CD4-positive, alpha-beta T cell treated with Interleukin-21 for 1 hour (primary cell): Measurements from ENCODE around the gene MC1R.
"Not testable (repeated sequence)": the region's sequence is repeated elsewhere in the genome, so short reads cannot be mapped to it uniquely, and the experiment has no call there.

Experiments used
- DNase-seq: peaks from one replicate; pipeline ENCODE4 v3.0.0-alpha.2; 2020

The MC1R gene

DNA sequence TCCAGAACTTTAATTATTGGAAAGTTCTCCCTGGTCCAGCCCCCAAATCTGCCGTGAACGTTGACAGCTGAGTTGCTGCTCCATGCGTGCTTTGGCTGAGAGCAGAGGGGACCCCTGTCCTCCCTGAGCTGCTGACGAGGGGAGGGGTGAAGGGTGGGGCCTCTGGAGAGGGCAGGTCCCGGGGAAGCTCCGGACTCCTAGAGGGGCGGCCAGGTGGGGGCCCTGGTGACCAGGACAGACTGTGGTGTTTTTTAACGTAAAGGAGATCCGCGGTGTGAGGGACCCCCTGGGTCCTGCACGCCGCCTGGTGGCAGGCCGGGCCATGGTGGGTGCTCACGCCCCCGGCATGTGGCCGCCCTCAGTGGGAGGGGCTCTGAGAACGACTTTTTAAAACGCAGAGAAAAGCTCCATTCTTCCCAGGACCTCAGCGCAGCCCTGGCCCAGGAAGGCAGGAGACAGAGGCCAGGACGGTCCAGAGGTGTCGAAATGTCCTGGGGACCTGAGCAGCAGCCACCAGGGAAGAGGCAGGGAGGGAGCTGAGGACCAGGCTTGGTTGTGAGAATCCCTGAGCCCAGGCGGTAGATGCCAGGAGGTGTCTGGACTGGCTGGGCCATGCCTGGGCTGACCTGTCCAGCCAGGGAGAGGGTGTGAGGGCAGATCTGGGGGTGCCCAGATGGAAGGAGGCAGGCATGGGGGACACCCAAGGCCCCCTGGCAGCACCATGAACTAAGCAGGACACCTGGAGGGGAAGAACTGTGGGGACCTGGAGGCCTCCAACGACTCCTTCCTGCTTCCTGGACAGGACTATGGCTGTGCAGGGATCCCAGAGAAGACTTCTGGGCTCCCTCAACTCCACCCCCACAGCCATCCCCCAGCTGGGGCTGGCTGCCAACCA, at the start of gene MC1R:
MC1R (plus strand) TSS at position 410 of the 895 bp plus-strand sequence; CDS start at position 807, 397 bp downstream.
- DNase-seq: no peak

DNA sequence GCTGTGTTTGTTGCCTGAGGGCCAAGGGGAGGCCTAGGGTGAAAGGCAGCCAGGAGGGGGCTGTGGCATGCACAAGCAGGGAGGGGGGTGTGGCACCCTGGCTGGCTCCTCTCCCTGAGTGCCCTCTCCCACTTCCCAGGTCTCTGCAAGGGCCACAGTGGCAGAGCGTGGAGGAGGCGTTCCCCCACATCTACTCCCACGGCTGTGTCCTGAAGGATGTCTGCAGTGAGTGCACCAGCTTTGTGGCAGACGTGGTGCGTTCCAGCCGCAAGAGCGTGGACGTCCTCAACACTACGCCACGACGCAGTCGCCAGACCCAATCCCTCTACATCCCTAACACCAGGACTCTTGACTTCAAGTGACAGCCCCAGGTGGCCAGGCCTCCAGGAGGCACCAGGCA, 48.8 kb upstream of the MC1R start:
- DNase-seq: no peak

DNA sequence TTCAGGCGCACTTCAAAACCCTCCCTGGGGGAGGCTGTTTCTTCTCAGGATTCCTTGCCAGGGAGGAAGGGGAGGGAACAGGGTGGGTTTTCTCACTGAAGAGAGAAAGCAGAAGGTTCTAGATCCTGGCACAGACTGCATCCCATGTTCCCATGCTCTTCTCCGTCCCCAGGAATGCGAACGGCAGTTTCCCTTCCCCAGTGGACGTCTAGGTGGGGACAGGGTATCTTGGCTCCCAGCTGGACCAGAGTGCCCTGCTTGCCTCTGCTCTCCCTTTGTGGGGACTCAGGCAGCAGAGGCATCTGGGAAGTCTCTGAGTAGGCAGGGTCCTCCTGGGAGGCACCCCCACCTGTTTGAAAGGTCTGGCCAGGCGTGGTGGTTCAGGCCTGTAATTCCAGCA, 48.2 kb upstream of the MC1R start:
- DNase-seq: no peak

DNA sequence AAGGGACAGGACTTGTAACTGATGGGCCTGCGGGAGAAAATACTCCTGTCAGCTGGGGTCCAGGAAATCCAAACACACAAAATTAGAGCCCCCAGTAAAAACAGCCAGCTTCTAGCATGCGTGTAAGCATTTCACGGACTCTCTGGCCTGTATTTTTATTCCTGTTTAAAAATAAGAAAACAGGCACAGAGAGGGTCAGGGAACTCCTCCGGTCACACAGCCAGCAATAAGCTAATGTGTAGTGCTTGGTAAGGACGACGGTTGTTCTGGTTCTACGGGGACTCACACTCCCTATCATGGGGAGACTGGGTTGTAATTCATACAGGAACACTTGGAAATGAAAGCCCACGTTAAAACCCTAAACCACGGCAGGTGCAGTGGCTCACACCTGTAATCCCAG, 46.8 kb upstream of the MC1R start:
- no peak for DNase-seq

DNA sequence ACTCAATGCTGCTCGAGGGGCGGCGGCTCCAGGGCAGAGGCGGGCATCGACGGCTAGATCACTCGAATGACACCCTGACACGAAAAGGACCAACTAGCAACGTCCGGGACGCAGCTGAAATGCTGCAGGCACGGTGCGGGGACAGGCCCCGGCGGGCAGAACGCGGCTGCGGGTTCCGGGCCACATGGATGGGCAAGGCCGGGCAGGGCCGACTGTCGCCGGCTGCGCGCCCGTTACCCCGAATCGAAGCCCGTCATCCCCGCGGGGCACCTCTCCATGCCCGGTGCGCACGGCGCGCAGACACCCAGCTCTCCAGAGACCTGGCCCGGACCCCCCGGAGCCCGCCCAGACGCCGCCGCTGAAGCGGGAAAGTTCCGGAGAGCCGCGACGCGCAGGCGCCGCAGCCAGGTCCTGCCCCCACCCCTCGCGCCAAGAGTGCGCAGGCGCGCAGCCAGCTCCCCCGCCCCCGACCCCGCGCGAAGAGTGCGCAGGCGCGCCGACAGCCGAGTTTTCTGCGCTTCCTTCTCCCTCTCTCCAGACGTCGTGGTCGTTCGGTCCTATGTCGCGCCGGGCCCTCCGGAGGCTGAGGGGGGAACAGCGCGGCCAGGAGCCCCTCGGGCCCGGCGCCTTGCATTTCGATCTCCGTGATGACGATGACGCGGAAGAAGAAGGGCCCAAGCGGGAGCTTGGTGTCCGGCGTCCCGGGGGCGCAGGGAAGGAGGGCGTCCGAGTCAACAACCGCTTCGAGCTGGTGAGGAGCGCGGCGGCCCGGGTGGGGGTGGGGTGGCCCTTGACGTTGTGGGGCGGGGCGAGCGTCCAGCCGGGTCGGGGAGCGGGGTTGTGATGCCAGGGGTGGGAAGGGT, 45.3 kb upstream of the MC1R start, which contains the start of gene TCF25:
TCF25 (plus strand) TSS at position 484 of the 863 bp plus-strand sequence; CDS start at position 560, 76 bp downstream.
- peak; percentile 86 for DNase-seq

DNA sequence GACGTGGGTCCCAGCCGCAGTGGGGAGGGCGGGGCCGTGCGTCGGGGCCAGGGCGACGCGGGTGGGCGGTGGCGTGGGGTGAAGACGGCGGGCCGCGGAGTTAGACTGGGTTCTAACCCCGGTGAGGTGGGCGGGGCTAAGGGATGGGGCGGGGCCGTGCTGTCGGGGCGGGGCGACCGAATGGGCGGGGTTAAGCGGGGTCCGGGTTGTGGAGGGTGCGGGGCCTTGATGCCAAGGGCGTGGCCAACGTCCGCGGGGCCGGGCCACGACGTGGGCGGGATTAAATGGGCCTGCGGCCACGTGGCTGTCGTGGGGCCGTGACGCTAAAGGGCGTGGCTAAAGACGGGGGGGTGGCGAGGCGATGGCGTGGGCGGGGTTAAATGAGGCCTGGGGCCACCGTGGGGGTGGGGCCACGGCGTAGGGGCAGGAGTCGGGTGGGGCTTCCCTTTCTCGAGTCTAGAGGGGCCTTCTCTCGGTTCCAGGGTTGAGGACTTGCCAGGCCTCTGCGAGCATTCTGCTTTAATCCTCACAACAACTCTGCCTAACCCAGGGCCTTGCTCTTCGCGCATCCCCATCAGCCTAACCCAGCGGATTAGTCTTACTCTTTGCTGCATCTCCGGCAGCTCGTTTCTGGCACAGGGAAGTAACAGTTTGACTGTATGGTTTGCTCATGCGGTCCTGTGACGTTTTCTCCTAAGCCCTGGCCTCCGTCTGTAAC, 44.5 kb upstream of the MC1R start:
- DNase-seq: peak; percentile 96

DNA sequence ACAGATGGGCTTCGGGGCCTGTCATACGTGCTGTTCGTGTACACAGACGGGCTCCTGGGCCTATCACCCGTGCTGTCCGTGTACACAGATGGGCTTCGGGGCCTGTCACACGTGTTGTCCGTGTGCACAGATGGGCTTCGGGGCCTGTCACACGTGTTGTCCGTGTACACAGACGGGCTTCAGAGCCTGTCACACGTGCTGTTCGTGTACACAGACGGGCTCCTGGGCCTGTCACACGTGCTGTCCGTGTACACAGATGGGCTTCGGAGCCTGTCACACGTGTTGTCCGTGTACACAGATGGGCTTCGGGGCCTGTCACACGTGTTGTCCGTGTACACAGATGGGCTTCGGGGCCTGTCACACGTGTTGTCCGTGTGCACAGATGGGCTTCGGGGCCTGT, 39.5 kb upstream of the MC1R start:
- not testable (repeated sequence) for DNase-seq

DNA sequence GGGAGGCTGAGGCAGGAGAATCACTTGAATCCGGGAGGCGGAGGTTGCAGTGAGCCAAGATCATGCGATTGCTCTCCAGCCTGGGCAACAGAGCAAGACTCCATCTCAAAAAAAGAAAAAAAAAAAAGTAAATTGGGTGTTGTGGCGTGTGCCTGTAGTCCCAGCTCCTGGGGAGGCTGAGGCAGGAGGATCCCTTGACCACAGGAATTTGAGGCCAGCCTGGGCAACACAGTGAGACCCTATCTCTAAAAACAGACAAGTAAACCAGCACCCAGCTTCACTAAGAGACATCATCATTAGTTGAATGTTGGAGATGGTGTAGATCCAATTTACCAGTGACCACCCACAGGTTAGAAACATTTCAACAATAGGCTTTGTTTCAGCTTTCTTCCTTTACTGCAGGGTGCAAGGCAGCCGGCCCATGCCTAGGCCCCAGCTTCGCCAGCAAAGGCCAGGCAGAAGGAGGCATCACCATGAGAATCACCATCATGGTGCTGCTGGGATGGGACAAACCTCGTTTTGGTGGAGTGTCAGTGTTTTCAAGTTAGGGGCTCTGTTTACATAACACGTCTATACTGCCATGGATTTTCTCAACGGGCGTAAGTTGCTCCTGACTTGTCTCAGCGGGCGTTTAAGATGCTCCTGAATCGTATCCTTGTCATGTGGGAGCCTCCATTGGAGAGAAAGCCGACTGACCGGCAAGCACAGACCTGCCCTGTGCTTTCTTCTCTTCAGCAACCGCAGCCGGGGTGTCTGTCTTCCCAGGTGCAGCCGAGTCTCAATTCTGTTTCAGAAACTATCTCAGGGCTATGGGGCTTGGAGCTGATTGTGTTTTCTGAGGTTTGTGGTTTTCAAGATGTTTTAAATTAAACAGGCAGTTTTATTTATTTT, 37.9 kb upstream of the MC1R start:
- DNase-seq: no peak

DNA sequence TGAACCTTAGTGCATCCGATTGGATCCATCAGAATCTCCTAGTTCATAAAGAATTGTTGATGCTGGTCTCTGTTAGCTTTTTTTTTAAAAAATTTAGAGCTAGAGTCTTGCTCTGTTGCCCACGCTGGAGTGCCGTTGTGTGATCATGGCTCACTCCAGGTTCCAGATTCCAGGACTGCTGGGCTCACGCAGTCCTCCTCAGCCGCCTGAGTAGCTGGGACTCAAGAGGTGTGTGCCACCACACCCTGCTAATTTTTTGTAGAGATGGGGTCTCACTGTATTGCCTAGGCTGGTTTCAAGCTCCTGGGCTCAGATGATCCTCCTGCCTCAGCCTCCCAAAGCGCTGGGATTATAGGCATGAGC, 37.3 kb upstream of the MC1R start:
- DNase-seq: no peak

DNA sequence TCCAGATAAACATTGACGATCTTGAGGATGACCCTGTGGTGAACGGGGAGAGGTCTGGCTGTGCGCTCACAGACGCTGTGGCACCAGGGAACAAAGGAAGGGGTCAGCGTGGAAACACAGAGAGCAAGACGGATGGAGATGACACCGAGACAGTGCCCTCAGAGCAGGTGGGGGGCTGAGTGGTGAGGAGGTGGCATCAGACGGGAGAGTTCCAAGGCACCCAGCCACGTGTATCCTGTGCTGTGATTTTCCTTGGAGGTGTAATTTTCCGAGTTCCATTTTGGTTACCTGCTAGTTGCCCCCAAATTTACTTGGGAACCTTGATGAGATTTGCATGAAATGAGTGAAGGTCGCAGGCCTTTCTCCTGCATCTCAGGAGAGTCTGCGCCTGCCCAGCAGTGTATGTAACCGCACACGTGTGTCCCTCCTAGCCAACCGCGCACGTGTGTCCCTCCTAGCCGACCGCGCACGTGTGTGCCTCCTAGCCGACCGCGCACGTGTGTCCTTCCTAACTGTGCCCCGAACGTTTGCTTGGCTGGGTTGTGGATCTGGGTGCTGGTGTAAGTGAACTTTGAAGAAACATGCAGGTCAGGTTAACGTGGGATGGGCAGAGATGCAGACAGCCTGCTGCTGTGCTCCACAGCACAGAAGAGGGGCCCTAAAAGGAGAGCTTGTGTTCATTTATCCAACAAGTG, 35.2 kb upstream of the MC1R start:
- no peak for DNase-seq

DNA sequence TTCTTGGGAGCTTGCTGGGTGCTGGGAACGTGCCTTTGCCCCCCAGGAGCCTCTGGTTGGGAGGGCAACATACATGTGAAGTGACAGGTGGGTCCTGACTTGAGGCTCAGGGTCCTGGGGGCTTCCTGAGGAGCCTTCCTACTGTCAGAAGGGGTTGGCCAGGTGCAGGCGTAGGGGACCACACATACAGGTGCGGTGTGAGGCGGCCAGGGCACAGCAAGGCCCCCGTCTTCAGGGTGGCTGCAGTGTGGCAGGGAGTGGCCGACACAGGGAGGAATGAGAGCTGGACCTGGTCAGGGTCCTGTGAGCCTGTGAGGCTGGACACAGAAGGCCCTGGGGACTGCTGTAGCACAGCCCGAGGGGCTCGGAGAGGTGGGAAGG, 34.6 kb upstream of the MC1R start:
- DNase-seq: no peak

DNA sequence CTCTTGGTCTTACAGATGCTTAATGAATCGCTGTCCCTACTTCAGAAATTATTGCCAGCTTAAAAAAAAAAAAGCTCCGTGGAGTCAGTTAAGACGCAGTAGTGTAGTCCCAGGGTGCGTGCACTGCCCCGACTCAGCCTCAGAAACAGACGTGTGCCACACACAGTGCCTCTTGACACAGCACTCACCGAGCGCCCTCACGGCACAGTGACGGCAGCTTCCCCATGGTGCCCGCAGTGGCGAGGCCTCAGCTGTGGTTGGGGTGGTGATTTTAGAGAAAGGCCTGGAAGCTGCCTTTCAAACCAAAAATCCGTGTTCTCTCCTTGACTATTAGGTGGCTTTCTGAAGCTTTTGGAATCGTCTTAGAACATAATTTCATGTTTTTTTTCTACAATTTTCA, 31.4 kb upstream of the MC1R start:
- no peak for DNase-seq

DNA sequence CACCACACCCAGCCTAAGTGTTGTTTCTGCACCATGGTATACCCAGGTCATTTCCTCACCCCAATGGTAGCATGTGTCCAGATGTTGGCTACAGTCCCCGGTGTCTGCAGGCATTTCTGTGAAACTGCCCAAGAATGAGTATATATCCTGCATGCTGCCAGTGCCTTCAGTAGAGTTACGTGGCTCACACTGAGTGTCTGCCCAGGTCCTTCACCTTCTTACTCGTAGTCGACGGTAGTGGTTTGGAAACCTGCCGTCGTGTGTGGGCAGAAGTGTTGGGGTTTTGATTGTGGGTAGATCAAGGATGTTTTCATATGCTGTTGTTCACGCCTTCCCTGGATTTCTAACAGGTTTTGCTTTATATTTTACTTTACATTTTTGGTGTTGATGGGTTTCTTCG, 28.5 kb upstream of the MC1R start:
- DNase-seq: no peak

DNA sequence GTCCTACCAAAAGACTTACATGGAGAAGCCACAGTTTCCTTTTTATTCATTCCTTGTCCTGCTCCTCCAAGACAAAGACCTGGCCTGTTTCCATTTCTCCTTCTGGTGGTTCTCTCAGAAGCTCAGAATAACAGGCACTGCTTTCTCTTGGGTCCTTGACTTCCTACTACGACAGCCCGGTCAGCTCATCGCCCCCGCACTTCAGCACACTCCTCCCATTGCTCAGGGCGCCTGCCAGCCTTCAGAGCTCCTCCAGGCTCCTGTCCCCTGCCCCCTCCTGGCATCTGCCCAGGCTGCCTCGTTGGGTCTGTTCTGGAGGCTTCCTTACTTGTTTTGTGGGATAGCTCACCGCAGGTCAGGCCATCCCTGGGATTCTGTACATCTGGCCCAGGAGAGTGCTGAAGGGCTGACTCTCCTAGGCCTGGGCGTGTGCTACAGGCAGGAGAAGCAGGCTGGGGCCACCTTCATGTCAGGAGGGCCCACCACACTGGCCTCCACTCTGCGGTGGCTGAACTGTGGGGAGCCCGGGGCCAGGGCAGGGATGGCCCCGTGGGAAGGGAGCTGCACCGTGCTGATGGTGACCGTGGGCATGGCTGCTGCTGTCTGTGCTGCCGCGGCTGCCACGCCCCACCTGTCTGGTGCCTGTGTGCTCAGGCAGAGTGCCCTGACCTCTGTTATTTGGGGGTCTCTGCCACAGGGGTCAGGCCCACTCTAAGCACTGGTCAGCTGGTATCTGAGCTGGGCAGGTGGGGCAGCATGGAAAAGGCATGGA, 27.6 kb upstream of the MC1R start:
- no peak for DNase-seq

DNA sequence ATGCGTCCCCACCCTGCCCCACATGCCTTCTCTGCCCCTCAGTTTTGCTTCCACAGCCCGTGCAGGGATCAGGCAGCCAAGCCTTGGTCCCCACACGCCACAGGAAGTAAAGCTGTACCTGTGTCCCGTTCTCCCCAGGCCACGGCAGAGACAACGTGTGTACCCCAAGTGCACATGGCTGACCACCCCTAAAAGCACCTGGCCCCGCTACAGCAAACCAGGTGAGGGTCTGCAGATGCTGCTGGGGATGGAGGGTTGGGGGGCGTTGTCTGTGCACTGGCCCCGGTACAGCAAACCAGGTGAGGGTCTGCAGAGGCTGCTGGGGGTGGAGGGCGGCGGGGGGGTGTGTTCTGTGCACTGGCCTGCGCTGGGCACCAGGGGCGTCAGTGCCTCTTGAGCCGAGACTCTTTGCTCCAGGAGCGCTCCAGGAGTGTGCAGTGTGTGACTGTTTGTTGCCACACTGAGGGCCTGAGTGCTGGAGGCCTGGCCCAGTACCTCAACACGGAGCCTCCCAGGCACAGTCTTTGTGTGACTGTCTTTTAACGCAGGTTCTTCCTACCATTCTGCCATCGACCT, 26.5 kb upstream of the MC1R start:
- no peak for DNase-seq

DNA sequence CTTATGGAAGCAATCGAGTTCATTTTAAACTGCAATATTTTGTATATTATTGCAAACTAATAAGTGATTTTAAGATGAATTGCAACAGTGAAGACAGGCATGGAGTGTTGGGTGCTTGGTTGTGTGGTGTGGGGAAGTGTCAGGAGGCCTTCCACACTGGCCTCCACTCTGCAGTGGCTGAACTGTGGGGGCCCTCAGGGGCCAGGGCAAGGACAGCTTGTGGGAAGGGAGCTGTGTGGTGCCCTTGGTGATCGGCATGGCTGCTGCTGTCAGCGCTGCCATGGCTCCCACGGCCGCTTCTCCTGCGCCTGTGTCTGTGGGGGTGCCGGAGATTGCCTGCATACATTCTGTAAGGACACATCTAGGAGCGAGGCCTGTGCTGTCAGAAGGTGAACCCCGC, 26.0 kb upstream of the MC1R start:
- DNase-seq: no peak

DNA sequence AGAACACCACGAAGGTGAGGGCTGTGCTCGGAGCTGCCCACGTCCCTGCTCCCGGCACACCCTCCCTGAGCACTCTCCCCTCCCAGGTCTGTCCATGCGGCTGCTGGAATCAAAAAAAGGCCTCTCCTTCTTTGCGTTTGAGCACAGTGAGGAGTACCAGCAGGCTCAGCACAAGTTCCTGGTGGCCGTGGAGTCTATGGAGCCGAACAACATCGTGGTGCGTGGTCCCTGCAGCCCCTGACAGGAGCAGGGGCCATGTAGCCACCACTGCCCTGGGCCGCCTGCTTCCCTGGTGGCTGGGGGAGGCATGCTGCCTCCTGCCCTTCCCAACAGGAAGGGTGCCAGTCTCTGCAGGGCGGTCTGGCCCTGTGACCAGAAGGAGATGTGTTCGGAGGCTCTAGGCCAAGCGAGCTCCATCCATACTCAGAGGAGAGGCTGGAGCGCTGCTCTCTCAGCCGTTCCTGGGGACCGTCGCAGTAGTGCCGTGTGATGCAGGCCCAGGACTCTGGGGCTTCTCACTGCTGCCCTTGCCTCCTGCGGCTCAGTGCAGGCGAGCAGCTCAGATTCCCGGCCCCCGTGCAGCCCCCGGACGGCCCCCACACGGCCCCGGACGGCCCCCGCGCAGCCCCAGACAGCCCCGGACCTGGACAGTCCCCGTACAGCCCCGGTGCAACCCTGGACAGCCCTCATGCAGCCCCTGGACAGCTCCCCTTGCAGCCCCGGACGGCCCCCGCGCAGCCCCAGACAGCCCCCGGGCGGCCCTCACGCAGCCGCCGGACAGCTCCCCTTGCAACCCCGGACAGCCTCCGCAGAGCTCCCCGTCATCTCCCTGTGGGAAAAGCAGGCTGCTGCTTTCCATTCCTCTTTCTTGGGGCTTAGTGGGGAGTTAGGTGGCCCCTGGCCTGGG, 24.8 kb upstream of the MC1R start:
- no peak for DNase-seq

DNA sequence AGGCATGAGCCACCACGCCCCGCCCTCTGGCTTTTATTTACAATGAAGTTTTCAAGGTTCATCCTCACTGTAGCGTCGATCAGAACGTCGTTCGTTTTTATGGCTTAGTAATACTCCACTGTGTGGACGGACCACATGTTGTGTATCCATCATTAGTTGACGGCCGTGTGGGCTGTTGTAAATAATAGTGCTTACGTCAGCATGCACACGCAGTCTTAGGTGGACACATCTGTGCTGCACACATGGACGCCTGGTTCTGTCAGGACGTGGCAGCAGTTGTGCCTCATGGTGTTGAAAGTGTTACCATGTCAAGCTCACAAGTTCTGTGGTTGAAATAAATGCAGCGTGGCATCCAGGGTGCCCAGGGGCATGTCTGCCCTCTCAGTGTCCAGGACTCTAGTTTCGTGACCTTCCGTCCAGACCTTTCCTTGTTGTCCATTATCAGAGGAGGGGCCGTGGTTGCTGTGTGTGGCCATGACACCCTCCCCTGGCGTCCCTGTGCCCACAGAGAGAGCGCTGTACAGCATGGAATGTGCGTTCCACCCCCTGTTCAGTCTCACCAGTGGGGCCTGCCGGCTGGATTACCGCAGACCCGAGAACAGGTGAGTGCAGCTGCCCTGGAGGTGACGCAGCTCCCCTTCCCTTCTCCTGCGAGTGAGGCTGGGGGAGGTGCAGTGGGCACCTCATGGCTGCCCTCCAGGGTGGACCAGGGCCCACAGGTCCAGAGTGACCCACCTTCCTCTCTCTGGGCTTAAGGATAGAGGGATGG, 23.0 kb upstream of the MC1R start:
- no peak for DNase-seq
